Measurements from ENCODE around the gene LHX6. TPM values are rescaled to one million over a fixed set of nuclear protein-coding genes. Genes with fewer than 3 reads are reported as not detected.

The LHX6 gene
- total and polyA plus RNA-seq, 2 of the 4 experiments (the other 2 are of a cell fraction) = under 0.01 to 0.05 TPM

DNA sequence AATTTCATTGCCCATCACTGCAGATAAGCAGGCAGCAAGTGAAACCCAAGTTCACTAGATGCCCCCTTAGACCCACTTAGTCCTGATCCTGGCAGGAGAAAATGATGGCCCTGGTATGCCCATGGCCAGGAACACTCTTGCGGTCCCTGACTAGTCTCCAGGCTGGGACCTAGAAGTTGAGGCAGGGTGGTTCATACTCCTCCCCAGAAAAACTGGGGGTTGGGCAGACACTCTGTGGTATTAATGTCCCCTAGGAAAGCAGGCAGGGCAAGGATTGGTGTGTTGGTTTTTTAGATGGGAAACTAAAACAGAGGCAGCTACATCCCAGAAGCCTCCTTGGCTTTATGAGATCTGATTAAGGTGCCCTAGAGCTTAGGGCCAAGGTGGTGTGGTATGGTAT lies 13.1 kb downstream of the LHX6 start:
- POLR2A ChIA-PET (ENCODE audit: unreplicated experiment) = no interaction called here
- in situ Hi-C loops (cut with MboI; ENCODE audit: low sequenced_read_pairs) = no loop called here
- Histone ChIP-seq H3K9me3 (ENCODE audit: control insufficient read depth, insufficient read depth, low read length) (peaks cover 14% of the 10 kb centered on the region), H3K18ac (ENCODE audit: low read depth, low read length) (no peak overlapping the region), H3K27me3 (ENCODE audit: control insufficient read depth, insufficient read depth, low read length) (peaks cover 92% of the 10 kb centered on the region), H2AFZ (replicated peaks; ENCODE audit: low read length, poor library complexity) (no peak overlapping the region), H4K8ac (ENCODE audit: low read depth in 2 of 2, low read length in 2 of 2) (no peak overlapping the region), H3K27ac (ENCODE audit: insufficient read depth, low read length) (no peak overlapping the region), H2BK120ac (ENCODE audit: low read depth, low read length) (no peak overlapping the region), H4K20me1 (ENCODE audit: insufficient read depth, low read length) (peaks cover 18% of the 10 kb centered on the region), H4K5ac (ENCODE audit: low read depth, low read length) (no peak overlapping the region), H3K4me3 (ENCODE audit: insufficient read depth, low read depth, low read length) (no peak overlapping the region), H2BK5ac (ENCODE audit: low read depth, low read length, poor library complexity, severe bottlenecking) (no peak overlapping the region), H2AK5ac (ENCODE audit: low read depth, low read length) (no peak overlapping the region), H2AK9ac (replicated peaks; ENCODE audit: low read depth, low read length, poor library complexity) (no peak overlapping the region), H3K4me2 (ENCODE audit: low read depth, low read length) (no peak overlapping the region), H3K4ac (ENCODE audit: low read depth, low read length) (no peak overlapping the region), H2BK20ac (ENCODE audit: low read depth, low read length) (no peak overlapping the region), H3K36me3 (ENCODE audit: control insufficient read depth, insufficient read depth, low read length) (no peaks in the 10 kb centered on the region), H3K79me1 (ENCODE audit: low read depth in 1 of 2, low read length in 2 of 2) (no peaks in the 10 kb centered on the region), H4K91ac (ENCODE audit: insufficient read depth, low read depth, low read length) (no peak overlapping the region), H3K14ac (replicated peaks; ENCODE audit: low read depth, low read length) (no peak overlapping the region), H3K56ac (ENCODE audit: extremely low read depth, insufficient read depth, low read length) (no peak overlapping the region), H3K4me1 (ENCODE audit: control insufficient read depth, insufficient read depth, low read length) (peaks cover 6% of the 10 kb centered on the region; the same call in 1 of the 2 replicates), H2BK15ac (ENCODE audit: low read depth, low read length) (no peak overlapping the region), H3K9me1 (ENCODE audit: insufficient read depth, low read length) (no peaks in the 10 kb centered on the region), H3K9ac (ENCODE audit: low read depth, low read length) (no peak overlapping the region), H3K23ac (ENCODE audit: low read depth, low read length) (no peak overlapping the region)
- ATAC-seq (ENCODE audit: low read depth) (no peak), DNase-seq (no peak)
- no CpG with 5 or more reads among the region's 1 CpG for WGBS, 2 experiments (ENCODE audit: extremely low coverage in 2 of 2, insufficient read length in 1 of 2)
- no TSS peak for BruUV-seq (replicated peaks)
- dilution Hi-C loops (cut with HindIII; ENCODE audit: low sequenced_read_pairs, unreplicated experiment) = no loop called here
- CTCF ChIA-PET = no interaction called here
- TF ChIP-seq RCOR1 (IDR thresholded peaks at IDR 0.05; ENCODE audit: insufficient replicate concordance, low read length) = no peak
- TF ChIP-seq MAZ (IDR thresholded peaks at IDR 0.05; ENCODE audit: borderline replicate concordance, low read depth, low read length) = no peak
- intact Hi-C loops (cut with micrococcal nuclease) = no loop called here
